HepG2 (cell line): ENCODE data around the gene M1AP. TPM values are rescaled to one million over a fixed set of nuclear protein-coding genes. Genes with fewer than 3 reads are reported as not detected.

Source experiments
- ADNP ChIP-seq: sonication (generic); formaldehyde crosslinking; IDR thresholded peaks from 2 replicates; pipeline ENCODE4 v1.4.0; 2020; ENCODE audit warnings: missing genetic modification reagents
- ARID3A ChIP-seq: IDR thresholded peaks from 2 replicates; pipeline ENCODE4 v1.6.1; 2012; ENCODE audit warnings: low read depth, low read length, improper control_type of control experiment
- ATF5 ChIP-seq: sonication (generic); formaldehyde crosslinking; IDR thresholded peaks from 2 replicates; pipeline ENCODE4 v1.4.0; 2020; ENCODE audit warnings: mild to moderate bottlenecking, low read depth, missing genetic modification reagents
- CBX2 ChIP-seq, 2 experiments: fragments of 200-600 bp in 1 of 2; sonication (generic); formaldehyde crosslinking in 1 of 2; IDR thresholded peaks; 2 replicates each; pipeline versions ENCODE4 v1.7.0 to v1.8.1; 2018 to 2022; ENCODE audit warnings: low read depth in 2 of 2, low read length in 1 of 2, mild to moderate bottlenecking in 1 of 2, missing genetic modification reagents in 1 of 2
- CREBL2 ChIP-seq: sonication (generic); formaldehyde crosslinking; IDR thresholded peaks from 2 replicates; pipeline ENCODE4 v1.8.1; 2023; ENCODE audit warnings: missing genetic modification reagents, mild to moderate bottlenecking, borderline replicate concordance
- DMAP1 ChIP-seq: IDR thresholded peaks from 2 replicates; pipeline ENCODE4 v1.6.1; 2016
- ELF3 ChIP-seq: IDR thresholded peaks from 2 replicates; pipeline ENCODE4 v1.6.1; 2016; ENCODE audit warnings: missing genetic modification reagents, missing compliant biosample characterization
- EZH2 ChIP-seq: conservative IDR thresholded peaks from 2 replicates; pipeline ENCODE4 v1.6.1; 2012; ENCODE audit warnings: mild to moderate bottlenecking, low read depth, low read length, moderate library complexity
- HES4 ChIP-seq: sonication (generic); formaldehyde crosslinking; IDR thresholded peaks from 2 replicates; pipeline ENCODE4 v1.9.0; 2021; ENCODE audit warnings: mild to moderate bottlenecking, missing genetic modification reagents, borderline replicate concordance
- KDM2A ChIP-seq: sonication (generic); formaldehyde crosslinking; IDR thresholded peaks from 2 replicates; pipeline ENCODE4 v1.4.0; 2020; ENCODE audit warnings: low read depth, missing genetic modification reagents, borderline replicate concordance
- NFKB2 ChIP-seq: sonication (generic); formaldehyde crosslinking; IDR thresholded peaks from 2 replicates; pipeline ENCODE4 v1.4.0; 2020; ENCODE audit warnings: missing genetic modification reagents, borderline replicate concordance
- SRSF1 ChIP-seq: fragments of 200-400 bp; formaldehyde crosslinking; optimal IDR thresholded peaks from 2 replicates; pipeline ENCODE3; 2017; ENCODE audit warnings: mild to moderate bottlenecking, low read depth, low read length, moderate library complexity
- TAF15 ChIP-seq: fragments of 200-400 bp; formaldehyde crosslinking; IDR thresholded peaks from one replicate; pipeline ENCODE4 v1.6.1; 2018; ENCODE audit warnings: mild to moderate bottlenecking, low read depth, low read length; ENCODE audit not compliant: poor library complexity, severe bottlenecking
- THAP8 ChIP-seq: sonication (generic); formaldehyde crosslinking; IDR thresholded peaks from 2 replicates; pipeline ENCODE4 v1.5.1; 2020; ENCODE audit warnings: missing genetic modification reagents, mild to moderate bottlenecking, borderline replicate concordance
- ZBTB21 ChIP-seq: sonication (generic); formaldehyde crosslinking; IDR thresholded peaks from 2 replicates; pipeline ENCODE4 v1.4.0; 2020; ENCODE audit warnings: missing genetic modification reagents
- ZBTB44 ChIP-seq: sonication (generic); formaldehyde crosslinking; IDR thresholded peaks from 2 replicates; pipeline ENCODE4 v1.4.0; 2020; ENCODE audit warnings: missing genetic modification reagents
- ZNF337 ChIP-seq: sonication (generic); formaldehyde crosslinking; IDR thresholded peaks from 2 replicates; pipeline ENCODE4 v1.5.1; 2020; ENCODE audit warnings: missing genetic modification reagents, low read depth, mild to moderate bottlenecking, borderline replicate concordance
- ZNF770 ChIP-seq: sonication (generic); formaldehyde crosslinking; IDR thresholded peaks from 2 replicates; pipeline ENCODE4 v1.5.0; 2020; ENCODE audit warnings: mild to moderate bottlenecking, missing genetic modification reagents
- ZNF790 ChIP-seq: sonication (generic); formaldehyde crosslinking; IDR thresholded peaks from 2 replicates; pipeline ENCODE4 v1.8.0; 2022; ENCODE audit warnings: missing genetic modification reagents, mild to moderate bottlenecking, borderline replicate concordance
- ZNF792 ChIP-seq: IDR thresholded peaks from 2 replicates; pipeline ENCODE4 v1.6.1; 2016
- ZNF839 ChIP-seq: sonication (generic); formaldehyde crosslinking; IDR thresholded peaks from 2 replicates; pipeline ENCODE4 v1.4.0; 2020; ENCODE audit warnings: missing genetic modification reagents, mild to moderate bottlenecking, borderline replicate concordance
- polyA plus RNA-seq, 8 experiments: library from polyadenylated mRNA; depleted of rRNA in 3 of 8; stranded (reverse) in 7 of 8; unstranded in 1 of 8; fragments of >200 nt; fragmentation: Illumina TruSeq in 4 of 8; extraction: Trizol in 4 of 8; gene quantifications; 2 replicates each; pipeline versions ENCODE4 v1.2.1 to v1.2.3, GENCODE V29; 2011 to 2016; ENCODE audit warnings: low read depth in 4 of 8, missing spikeins in 1 of 8, mixed read lengths in 1 of 8; ENCODE audit not compliant: insufficient read depth in 1 of 8
- total RNA-seq, 5 experiments: library from RNA; depleted of rRNA; stranded (reverse); fragments of >200 nt; fragmentation: Illumina TruSeq; extraction: Trizol; gene quantifications; 2 replicates each; pipeline ENCODE4 v1.2.3, GENCODE V29; 2016; ENCODE audit warnings: low read depth in 1 of 5

M1AP gene
- total and polyA plus RNA-seq, 2 of the 13 experiments (the other 11 are each of a cell fraction or from before 2014, with no cell fraction given), result not detected

- TF ChIP-seq ZNF770 (CRISPR knock-in tag) (no peak), ZNF839 (CRISPR knock-in tag) (no peak), TAF15 (no peak), ZBTB21 (CRISPR knock-in tag) (no peak), EZH2 (no peak), NFKB2 (CRISPR knock-in tag) (no peak), DMAP1 (peak; percentile 82), HES4 (CRISPR knock-in tag) (no peak), KDM2A (peak; percentile 81), ADNP (CRISPR knock-in tag) (no peak), ELF3 (CRISPR knock-in tag) (peak; percentile 75; the same call in 1 of the 2 replicates), SRSF1 (no peak), CBX2 (IDR thresholded peaks at IDR 0.05; ENCODE audit: low read depth, low read length) (no peak), CBX2 (CRISPR knock-in tag; IDR thresholded peaks at IDR 0.05; ENCODE audit: low read depth) (no peak), ZNF790 (no peak), THAP8 (CRISPR knock-in tag) (no peak), ARID3A (no peak), ZBTB44 (CRISPR knock-in tag) (no peak), ZNF337 (CRISPR knock-in tag) (no peak), CREBL2 (no peak), ZNF792 (CRISPR knock-in tag) (peak; percentile 58; the same call in 1 of the 2 replicates), ATF5 (CRISPR knock-in tag) (no peak)
These were observed 122.1 kb downstream of the M1AP start, which contains the start of gene DQX1 (continued) for GRCh38 chr2:74525717-74526648.
